H1 (cell line): ENCODE measurements around the gene SCAF1. TPM values are rescaled to one million over a fixed set of nuclear protein-coding genes. Genes with fewer than 3 reads are reported as not detected.

Experiments used
- CTCF ChIA-PET: fragments of 300-600 bp; sonication (Branson Sonifier 250); formaldehyde crosslinking; loops from one replicate; lab custom pipeline; 2021; ENCODE audit not compliant: partially characterized antibody; lab: Charles Lee
- POLR2A ChIA-PET: fragments of 300-600 bp; sonication (Branson Sonifier 250); formaldehyde crosslinking; loops from one replicate; lab custom pipeline; 2021; ENCODE audit warnings: inconsistent platforms; ENCODE audit not compliant: partially characterized antibody; lab: Charles Lee
- DNase-seq, 2 experiments: peaks; one replicate each; pipeline versions ENCODE4 v3.0.0 to v3.0.0-alpha.2; 2010 to 2022; ENCODE audit warnings: low spot score in 2 of 2, low read depth in 1 of 2, mixed read lengths in 1 of 2
- FAIRE-seq: peaks from 2 replicates; lab custom pipeline; 2011; peaks lifted over from hg19 to GRCh38; lab: Jason Lieb, UNC
- H2AFZ ChIP-seq: 2 replicates; pipeline ENCODE4 v1.8.1; 2012; ENCODE audit warnings: low read length, inconsistent platforms
- H2AK5ac ChIP-seq: 2 replicates; pipeline ENCODE4 v1.6.1; 2013; ENCODE audit warnings: low read depth, low read length
- H2BK120ac ChIP-seq: replicated peaks from 2 replicates; pipeline ENCODE3; 2013; ENCODE audit warnings: low read depth, low read length, inconsistent platforms
- H2BK12ac ChIP-seq: 2 replicates; pipeline ENCODE4 v1.6.1; 2013; ENCODE audit warnings: low read depth, low read length
- H2BK15ac ChIP-seq: 2 replicates; pipeline ENCODE4 v1.6.1; 2013; ENCODE audit warnings: low read length
- H2BK20ac ChIP-seq: 2 replicates; pipeline ENCODE4 v1.6.1; 2013; ENCODE audit warnings: low read length
- H2BK5ac ChIP-seq: 2 replicates; pipeline ENCODE4 v1.6.1; 2013; ENCODE audit warnings: low read depth, low read length
- H3K14ac ChIP-seq: 2 replicates; pipeline ENCODE4 v1.6.1; 2013; ENCODE audit warnings: inconsistent platforms; ENCODE audit not compliant: insufficient read length
- H3K18ac ChIP-seq: 2 replicates; pipeline ENCODE4 v1.6.1; 2013; ENCODE audit warnings: low read length; ENCODE audit errors: extremely low read depth
- H3K23ac ChIP-seq: 2 replicates; pipeline ENCODE4 v1.6.1; 2013; ENCODE audit warnings: inconsistent platforms; ENCODE audit not compliant: insufficient read length
- H3K23me2 ChIP-seq: 2 replicates; pipeline ENCODE4 v1.6.1; 2013; ENCODE audit warnings: low read depth, low read length
- H3K27ac ChIP-seq: 2 replicates; pipeline ENCODE4 v1.6.1; 2011; ENCODE audit warnings: low read depth, low read length, inconsistent platforms
- H3K27me3 ChIP-seq, 4 experiments: replicated peaks in 1 of 4; 1 replicate in 1 of 4; 2 replicates in 3 of 4; pipeline versions ENCODE4 v1.6.1 to v1.8.1; 2011 to 2013; ENCODE audit warnings: low read length in 3 of 4, mild to moderate bottlenecking in 3 of 4, inconsistent platforms in 2 of 4, mixed read lengths in 2 of 4, moderate library complexity in 1 of 4; ENCODE audit not compliant: control insufficient read depth in 3 of 4, insufficient read depth in 3 of 4; ENCODE audit errors: extremely low read depth in 1 of 4
- H3K36me3 ChIP-seq, 4 experiments: 2 replicates each; pipeline versions ENCODE4 v1.6.1 to v1.8.1; 2011 to 2013; ENCODE audit warnings: mild to moderate bottlenecking in 4 of 4, low read length in 3 of 4, moderate library complexity in 2 of 4, control low read depth in 1 of 4, inconsistent platforms in 1 of 4; ENCODE audit not compliant: insufficient read depth in 4 of 4, control insufficient read depth in 2 of 4
- H3K4ac ChIP-seq: replicated peaks from 2 replicates; pipeline ENCODE3; 2013; ENCODE audit warnings: low read length, low read depth, mixed read lengths, inconsistent platforms; ENCODE audit not compliant: insufficient read length
- H3K4me1 ChIP-seq, 4 experiments: replicated peaks in 1 of 4; 1 replicate in 1 of 4; 2 replicates in 3 of 4; pipeline versions ENCODE4 v1.6.1 to v1.8.1; 2011 to 2013; ENCODE audit warnings: low read length in 3 of 4, inconsistent platforms in 2 of 4, mixed read lengths in 1 of 4; ENCODE audit not compliant: insufficient read depth in 4 of 4, control insufficient read depth in 3 of 4
- H3K4me2 ChIP-seq, 2 experiments: 2 replicates each; pipeline versions ENCODE4 v1.6.1 to v1.8.1; 2011 to 2013; ENCODE audit warnings: low read depth in 2 of 2, low read length in 2 of 2, control low read depth in 1 of 2, inconsistent platforms in 1 of 2, mild to moderate bottlenecking in 1 of 2; ENCODE audit not compliant: insufficient read depth in 1 of 2
- H3K4me3 ChIP-seq, 4 experiments: fragments of 200-600, 300-600 bp in 1 of 4; sonication (generic), shearing (Covaris generic), sonication (Bioruptor Twin) in 1 of 4; 2 replicates each; pipeline versions ENCODE4 v1.5.1 to v1.8.1; 2011 to 2016; ENCODE audit warnings: low read length in 4 of 4, low read depth in 3 of 4, control low read depth in 2 of 4, inconsistent platforms in 2 of 4, mild to moderate bottlenecking in 2 of 4, mixed read lengths in 1 of 4, moderate library complexity in 1 of 4; ENCODE audit not compliant: insufficient read depth in 2 of 4; ENCODE audit errors: extremely low read depth in 1 of 4
- H3K56ac ChIP-seq: replicated peaks from 2 replicates; pipeline ENCODE3; 2013; ENCODE audit warnings: low read depth, mild to moderate bottlenecking, mixed read lengths, low read length, inconsistent platforms; ENCODE audit not compliant: insufficient read length
- H3K79me1 ChIP-seq: 2 replicates; pipeline ENCODE4 v1.6.1; 2013; ENCODE audit warnings: low read depth, low read length, control low read depth
- H3K79me2 ChIP-seq, 2 experiments: 2 replicates each; pipeline versions ENCODE4 v1.6.1 to v1.8.1; 2012 to 2013; ENCODE audit warnings: low read length in 2 of 2, mild to moderate bottlenecking in 2 of 2, inconsistent platforms in 1 of 2; ENCODE audit not compliant: insufficient read depth in 2 of 2, control insufficient read depth in 1 of 2
- H3K9ac ChIP-seq, 4 experiments: replicated peaks in 1 of 4; 1 replicate in 1 of 4; 2 replicates in 3 of 4; pipeline versions ENCODE4 v1.6.1 to v1.8.1; 2011 to 2013; ENCODE audit warnings: low read depth in 3 of 4, low read length in 3 of 4, control low read depth in 2 of 4, mild to moderate bottlenecking in 2 of 4, moderate library complexity in 2 of 4, inconsistent platforms in 1 of 4; ENCODE audit errors: extremely low read depth in 1 of 4
- H3K9me3 ChIP-seq, 2 experiments: 2 replicates each; pipeline versions ENCODE4 v1.6.1 to v1.8.1; 2012 to 2013; ENCODE audit warnings: mild to moderate bottlenecking in 2 of 2, moderate library complexity in 2 of 2, control low read depth in 1 of 2, inconsistent platforms in 1 of 2, low read depth in 1 of 2, low read length in 1 of 2, mixed read lengths in 1 of 2; ENCODE audit not compliant: insufficient read depth in 2 of 2
- H4K20me1 ChIP-seq, 2 experiments: replicated peaks in 1 of 2; 2 replicates each; pipeline versions ENCODE3 to v1.8.1; 2011 to 2013; ENCODE audit warnings: inconsistent platforms in 2 of 2, low read length in 2 of 2, mild to moderate bottlenecking in 1 of 2; ENCODE audit not compliant: insufficient read depth in 2 of 2, control insufficient read depth in 1 of 2
- H4K5ac ChIP-seq: 2 replicates; pipeline ENCODE4 v1.6.1; 2013; ENCODE audit warnings: low read length, low read depth, mixed read lengths, inconsistent platforms; ENCODE audit not compliant: insufficient read length
- H4K8ac ChIP-seq: 2 replicates; pipeline ENCODE4 v1.8.0; 2013; ENCODE audit warnings: mild to moderate bottlenecking, moderate library complexity, low read length, inconsistent platforms; ENCODE audit not compliant: insufficient read depth; ENCODE audit errors: extremely low read depth
- H4K91ac ChIP-seq: replicated peaks from 2 replicates; pipeline ENCODE3; 2013; ENCODE audit warnings: low read length, mixed read lengths, inconsistent platforms; ENCODE audit not compliant: insufficient read length
- RBBP5 ChIP-seq: IDR thresholded peaks from 2 replicates; pipeline ENCODE4 v1.7.1; 2012; ENCODE audit warnings: low read depth, mild to moderate bottlenecking, inconsistent platforms, low read length, moderate library complexity, borderline replicate concordance
- ZNF274 ChIP-seq: IDR thresholded peaks from 2 replicates; pipeline ENCODE4 v1.7.0; 2012; ENCODE audit warnings: low read length, borderline replicate concordance; ENCODE audit errors: extremely low read depth
- whole genome bisulfite sequencing, 2 experiments: shearing (Covaris generic) in 1 of 2; methylation state at CpG; one replicate each; pipeline versions ENCODE4 v1.1.6 to v1.1.7; 2013 to 2015; ENCODE audit warnings: low lambda C conversion rate in 2 of 2, mixed read lengths in 2 of 2, inconsistent platforms in 1 of 2, low coverage in 1 of 2, missing lambda C conversion rate in 1 of 2; ENCODE audit not compliant: insufficient replicate concordance in 2 of 2, insufficient coverage in 1 of 2, insufficient read length in 1 of 2; ENCODE audit errors: extremely low coverage in 1 of 2, missing lambda C conversion rate in 1 of 2; 5-methylcytosine and 5-hydroxymethylcytosine counted together
- polyA plus RNA-seq, 7 experiments: library from polyadenylated mRNA; depleted of rRNA in 3 of 7; stranded (reverse) in 5 of 7; unstranded in 2 of 7; fragments of >200 nt in 5 of 7; fragments of 200-250 nt in 2 of 7; gene quantifications; 1 replicate in 5 of 7; 2 replicates in 1 of 7; 4 replicates in 1 of 7; pipeline versions ENCODE4 v1.2.1 to v1.2.3, GENCODE V29; 2011 to 2013; ENCODE audit warnings: missing spikeins in 2 of 7, mixed read lengths in 2 of 7
- total RNA-seq: library from RNA; stranded (reverse); fragmentation: NEBNext Ultra II Directional; extraction: Animal tissue kit (Norgen Biotek cat#: 25700); gene quantifications from 2 replicates; pipeline ENCODE4 v1.2.1, GENCODE V29; 2021
- TF ChIP-seq, protein P1 (sequence below): IDR thresholded peaks from 2 replicates; pipeline ENCODE4 v1.6.1; 2011; ENCODE audit warnings: low read depth, mild to moderate bottlenecking, low read length; ENCODE audit not compliant: insufficient read depth

SCAF1 gene
- total and polyA plus RNA-seq, 2 of the 8 experiments (the other 6 are each of a cell fraction or from before 2014, with no cell fraction given), result 9.7 to 81.7 TPM

- H3K56ac ChIP-seq, result no peak overlapping the region
- FAIRE-seq (no peak), DNase-seq (no peak)
- H2BK20ac ChIP-seq, result no peak overlapping the region
- H2BK15ac ChIP-seq, result no peak overlapping the region
- no peak overlapping the region for H2BK120ac ChIP-seq
- no peaks in the 10 kb centered on the region for H3K4me1 ChIP-seq
- H4K8ac ChIP-seq, result no peak overlapping the region; the same call in 1 of the 2 replicates
- H3K27me3 ChIP-seq, result no peaks in the 10 kb centered on the region
- no peak overlapping the region for H2BK12ac ChIP-seq
- H3K4me2 ChIP-seq, result no peak overlapping the region
- H3K79me2 ChIP-seq, result no peaks in the 10 kb centered on the region
- no peak overlapping the region for H3K4me3 ChIP-seq
- 91% methylated on average over 11 of the region's 11 CpGs; no CpG with 5 or more reads in 1 of the 2 experiments for WGBS, 2 experiments
- no peak overlapping the region for H3K23ac ChIP-seq
- no peak overlapping the region for H3K4ac ChIP-seq
- no peak overlapping the region for H2AFZ ChIP-seq
- no peak overlapping the region for H3K9ac ChIP-seq
- no peak overlapping the region for H3K27ac ChIP-seq
- no peak overlapping the region for H4K91ac ChIP-seq
- ChIA-PET POLR2A (interaction anchor here (0.6 to 3.9 kb wide), 9 partner anchors 9 to 97 kb away, joined by 3 to 14 read pairs (median 4); partner anchors contain the start of genes ADM5 and CPT1C), CTCF (interaction anchor here (0.6 to 1.2 kb wide), 5 partner anchors 11 to 130 kb away, joined by 3 to 4 read pairs (median 3); partner anchors contain the start of gene ADM5)
- no peak overlapping the region for H3K14ac ChIP-seq
- H2AK5ac ChIP-seq, result no peak overlapping the region
- H3K9me3 ChIP-seq, result no peaks in the 10 kb centered on the region
- no peak overlapping the region for H3K18ac ChIP-seq
- TF ChIP-seq, protein P1, sequence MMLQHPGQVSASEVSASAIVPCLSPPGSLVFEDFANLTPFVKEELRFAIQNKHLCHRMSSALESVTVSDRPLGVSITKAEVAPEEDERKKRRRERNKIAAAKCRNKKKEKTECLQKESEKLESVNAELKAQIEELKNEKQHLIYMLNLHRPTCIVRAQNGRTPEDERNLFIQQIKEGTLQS, result no peak
- no peak for TF ChIP-seq RBBP5
- no peak for TF ChIP-seq ZNF274
- no peaks in the 10 kb centered on the region for H3K79me1 ChIP-seq
- H4K5ac ChIP-seq, result no peak overlapping the region
- H2BK5ac ChIP-seq, result no peak overlapping the region
- peaks cover 0 to 1% of the 10 kb centered on the region in 2 experiments for H4K20me1 ChIP-seq
- peaks cover 8 to 26% (median 19%) of the 10 kb centered on the region in 4 experiments for H3K36me3 ChIP-seq
- no peaks in the 10 kb centered on the region for H3K23me2 ChIP-seq
These were observed 58.6 kb downstream of the SCAF1 start for GRCh38 chr19:49700563-49700962.
